BJ (cell line): ENCODE measurements around the gene PRR16. TPM values are rescaled to one million over a fixed set of nuclear protein-coding genes. Genes with fewer than 3 reads are reported as not detected.

Source experiments
- CTCF ChIA-PET: fragments of 350-600 bp; formaldehyde crosslinking; extraction: SDS; loops from one replicate; lab custom pipeline; 2021; ENCODE audit warnings: antibody characterized with exemption, inconsistent platforms; lab: Yijun Ruan, JAX
- POLR2A ChIA-PET: fragments of 300-600 bp; sonication (Branson Sonifier 250); formaldehyde crosslinking; extraction: SDS; loops from one replicate; lab custom pipeline; 2021; ENCODE audit warnings: antibody characterized with exemption; lab: Charles Lee
- DNase-seq: peaks from one replicate; pipeline ENCODE4 v3.0.0-alpha.2; 2011; ENCODE audit warnings: low read depth
- H3K27me3 ChIP-seq: 2 replicates; pipeline ENCODE4 v1.6.0; 2011; ENCODE audit warnings: low read length; ENCODE audit not compliant: control insufficient read depth, insufficient read depth
- H3K36me3 ChIP-seq: 2 replicates; pipeline ENCODE4 v1.5.1; 2011; ENCODE audit warnings: low read length; ENCODE audit not compliant: control insufficient read depth, insufficient read depth
- H3K4me3 ChIP-seq: 2 replicates; pipeline ENCODE4 v1.5.1; 2011; ENCODE audit warnings: low read depth, mild to moderate bottlenecking, control low read depth, low read length
- polyA plus RNA-seq: library from polyadenylated mRNA; depleted of rRNA; stranded (reverse); fragments of >200 nt; gene quantifications from 2 replicates; pipeline ENCODE4 v1.2.3, GENCODE V29; 2011
- TF ChIP-seq, protein P1 (sequence below): IDR thresholded peaks from 2 replicates; pipeline ENCODE4 v1.5.1; 2011; ENCODE audit warnings: low read depth, mild to moderate bottlenecking, control low read depth, inconsistent platforms, low read length, moderate library complexity; ENCODE audit not compliant: insufficient read depth

Gene PRR16
- polyA plus RNA-seq, 1 experiment = 48.7 TPM

- H3K36me3 ChIP-seq = no peaks in the 10 kb centered on the region; the same call in 1 of the 2 replicates
- POLR2A ChIA-PET = no interaction called here
Observed at GRCh38 chr5:120567066-120567465, 103.0 kb downstream of the PRR16 start.

DNA sequence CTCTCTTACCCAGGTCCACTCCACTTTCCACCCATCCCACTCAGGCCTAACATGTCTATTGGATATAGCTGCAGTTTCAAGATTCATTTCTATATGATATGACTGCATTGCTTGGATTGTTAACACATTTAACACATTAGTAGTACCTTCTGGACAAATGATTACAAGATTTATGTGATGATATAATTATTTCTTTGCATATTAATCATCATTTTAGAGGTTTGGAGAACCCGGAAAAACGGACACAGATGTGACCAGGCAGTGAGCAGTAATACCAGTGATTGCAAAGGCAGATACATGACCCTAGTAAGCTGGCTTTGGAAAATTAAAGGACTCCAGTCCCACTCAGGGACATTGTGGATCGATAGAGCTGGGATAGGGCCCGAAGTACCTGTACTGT, 103.8 kb downstream of the PRR16 start:
- ChIA-PET CTCF (no interaction called here), POLR2A (no interaction called here)
- no peaks in the 10 kb centered on the region; the same call in 1 of the 2 replicates for H3K36me3 ChIP-seq
- no peaks in the 10 kb centered on the region for H3K27me3 ChIP-seq
- DNase-seq = no peak
- no peak overlapping the region for H3K4me3 ChIP-seq
- TF ChIP-seq, protein P1, sequence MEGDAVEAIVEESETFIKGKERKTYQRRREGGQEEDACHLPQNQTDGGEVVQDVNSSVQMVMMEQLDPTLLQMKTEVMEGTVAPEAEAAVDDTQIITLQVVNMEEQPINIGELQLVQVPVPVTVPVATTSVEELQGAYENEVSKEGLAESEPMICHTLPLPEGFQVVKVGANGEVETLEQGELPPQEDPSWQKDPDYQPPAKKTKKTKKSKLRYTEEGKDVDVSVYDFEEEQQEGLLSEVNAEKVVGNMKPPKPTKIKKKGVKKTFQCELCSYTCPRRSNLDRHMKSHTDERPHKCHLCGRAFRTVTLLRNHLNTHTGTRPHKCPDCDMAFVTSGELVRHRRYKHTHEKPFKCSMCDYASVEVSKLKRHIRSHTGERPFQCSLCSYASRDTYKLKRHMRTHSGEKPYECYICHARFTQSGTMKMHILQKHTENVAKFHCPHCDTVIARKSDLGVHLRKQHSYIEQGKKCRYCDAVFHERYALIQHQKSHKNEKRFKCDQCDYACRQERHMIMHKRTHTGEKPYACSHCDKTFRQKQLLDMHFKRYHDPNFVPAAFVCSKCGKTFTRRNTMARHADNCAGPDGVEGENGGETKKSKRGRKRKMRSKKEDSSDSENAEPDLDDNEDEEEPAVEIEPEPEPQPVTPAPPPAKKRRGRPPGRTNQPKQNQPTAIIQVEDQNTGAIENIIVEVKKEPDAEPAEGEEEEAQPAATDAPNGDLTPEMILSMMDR = no peak

More at GRCh38 chr5:120567066-120567465, 103.0 kb downstream of the PRR16 start:
- CTCF ChIA-PET = no interaction called here
- TF ChIP-seq, protein P1 = no peak
- Histone ChIP-seq H3K27me3 (no peaks in the 10 kb centered on the region), H3K4me3 (no peak overlapping the region)
- DNase-seq = no peak

GRCh38 chr5:120568711-120569110, 104.6 kb downstream of the PRR16 start:
- POLR2A ChIA-PET = interaction anchor here (0.7 kb wide), 1 partner anchor 62 kb away, joined by 3 read pairs; no protein-coding TSS in a partner anchor
- no peaks in the 10 kb centered on the region; the same call in 1 of the 2 replicates for H3K36me3 ChIP-seq
- CTCF ChIA-PET = no interaction called here
- no peak for DNase-seq
- H3K27me3 ChIP-seq = no peaks in the 10 kb centered on the region
- no peak overlapping the region for H3K4me3 ChIP-seq
- TF ChIP-seq, protein P1 = no peak

DNA sequence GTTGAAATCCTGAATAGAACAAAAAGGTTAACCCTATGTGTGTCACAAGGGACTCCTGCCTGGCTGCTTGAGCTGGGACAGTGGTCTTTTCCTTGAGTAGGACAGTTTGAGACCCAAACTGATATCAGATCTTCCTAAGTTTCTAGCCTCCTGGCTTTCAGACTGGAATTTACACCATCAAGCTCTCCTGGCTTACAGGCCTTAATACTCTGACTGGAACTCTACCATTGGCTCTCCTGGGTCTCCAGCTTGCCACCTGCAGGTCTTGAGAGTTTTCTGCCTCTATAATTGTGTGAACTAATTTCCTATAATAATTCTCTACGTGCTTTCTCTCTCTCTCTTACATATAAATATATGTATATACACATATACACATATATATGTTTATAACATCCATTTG, 112.5 kb downstream of the PRR16 start:
- H3K27me3 ChIP-seq = no peaks in the 10 kb centered on the region
- CTCF ChIA-PET = no interaction called here
- no peaks in the 10 kb centered on the region for H3K36me3 ChIP-seq
- DNase-seq = no peak
- H3K4me3 ChIP-seq = no peak overlapping the region
- TF ChIP-seq, protein P1 = no peak
- POLR2A ChIA-PET = no interaction called here

DNA sequence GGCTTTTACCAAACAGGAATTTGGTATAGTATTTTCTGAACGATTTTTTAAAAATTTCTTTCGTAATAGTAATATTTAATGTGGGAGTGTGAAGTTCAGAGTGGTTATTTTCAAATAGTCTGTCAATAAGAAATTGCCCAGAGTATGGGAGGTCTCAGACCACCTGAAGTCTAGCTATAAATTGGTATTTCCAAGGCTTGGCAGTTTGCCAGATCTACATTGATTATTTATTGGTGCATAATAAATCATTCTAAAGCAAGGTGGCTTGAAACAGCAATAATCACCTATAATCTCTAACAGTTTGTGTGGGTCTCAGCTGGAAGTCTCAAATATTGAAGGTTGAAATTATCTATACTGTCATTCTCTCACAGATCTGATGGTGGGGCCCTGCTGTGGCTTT, 118.5 kb downstream of the PRR16 start:
- no peak for DNase-seq
- no peaks in the 10 kb centered on the region for H3K27me3 ChIP-seq
- H3K4me3 ChIP-seq = no peak overlapping the region
- ChIA-PET CTCF (interaction anchor here (0.6 to 0.8 kb wide), 2 partner anchors 14 to 27 kb away, joined by 3 read pairs; no protein-coding TSS in a partner anchor), POLR2A (no interaction called here)
- no peaks in the 10 kb centered on the region for H3K36me3 ChIP-seq
- TF ChIP-seq, protein P1 = no peak
